CD4-positive, alpha-beta memory T cell (primary cell): ENCODE results near the gene BTBD1. TPM values are rescaled to one million over a fixed set of nuclear protein-coding genes. Genes with fewer than 3 reads are reported as not detected.

Source experiments
- microRNA-seq: library from miRNA; unstranded; fragments of <30 nt; microRNA quantifications from one replicate; pipeline ENCODE4 v1.2.0, GENCODE V29; 2021; ENCODE audit warnings: borderline replicate concordance, borderline number of aligned reads, borderline microRNAs expressed, mixed read lengths
- polyA plus RNA-seq, 2 donors: library from polyadenylated mRNA; unstranded; fragments of 300-500 nt; fragmentation: Illumina TruSeq; gene quantifications; one replicate each; pipeline ENCODE4 v1.2.3, GENCODE V29; 2021
- total RNA-seq, 2 experiments: library from RNA; stranded (reverse); gene quantifications; one replicate each; pipeline ENCODE4 v1.2.3, GENCODE V29; 2021

The BTBD1 gene
- total and polyA plus RNA-seq, 4 experiments from 2014 or later: 36.5 to 54.9 (median 44.3) TPM

Small RNA genes lying within 50 kb of the gene (microRNA-seq; reads per million reads assigned to microRNA genes)
- not detected for gene MIR4515

Other genes starting within 250 kb of the BTBD1 start
- gene HOMER2, start 114.5 kb downstream of the BTBD1 start, total RNA-seq: 1 to 10 TPM; 6.1 to 6.5 TPM
- 1 to 10 TPM in 1 of 2 donors, not detected in 1; 1.5 TPM for gene HOMER2, start 114.5 kb downstream of the BTBD1 start, polyA plus RNA-seq
- gene RAMAC, start 81.0 kb downstream of the BTBD1 start, total RNA-seq: 10 to 100 TPM; 19.3 to 22.0 TPM
- 10 to 100 TPM; 30.6 to 58.4 TPM for gene RAMAC, start 81.0 kb downstream of the BTBD1 start, polyA plus RNA-seq
- 10 to 100 TPM; 47.0 to 48.5 TPM for gene C15orf40, start 55.6 kb downstream of the BTBD1 start, total RNA-seq
- gene C15orf40, start 55.6 kb downstream of the BTBD1 start, polyA plus RNA-seq: 10 to 100 TPM; 51.1 to 61.0 TPM
- gene TM6SF1, start 40.4 kb upstream of the BTBD1 start, total RNA-seq: under 1 TPM; 0.38 to 0.50 TPM
- gene TM6SF1, start 40.4 kb upstream of the BTBD1 start, polyA plus RNA-seq: not detected
- gene HDGFL3, start 140.6 kb upstream of the BTBD1 start, total RNA-seq: 1 to 10 TPM; 3.2 to 3.5 TPM
- gene HDGFL3, start 140.6 kb upstream of the BTBD1 start, polyA plus RNA-seq: 1 to 10 TPM; 1.7 to 6.5 TPM
- gene BNC1, start 217.4 kb upstream of the BTBD1 start, total RNA-seq: not detected
- gene BNC1, start 217.4 kb upstream of the BTBD1 start, polyA plus RNA-seq: not detected